ENCODE data around the gene CASP2.

DNA sequence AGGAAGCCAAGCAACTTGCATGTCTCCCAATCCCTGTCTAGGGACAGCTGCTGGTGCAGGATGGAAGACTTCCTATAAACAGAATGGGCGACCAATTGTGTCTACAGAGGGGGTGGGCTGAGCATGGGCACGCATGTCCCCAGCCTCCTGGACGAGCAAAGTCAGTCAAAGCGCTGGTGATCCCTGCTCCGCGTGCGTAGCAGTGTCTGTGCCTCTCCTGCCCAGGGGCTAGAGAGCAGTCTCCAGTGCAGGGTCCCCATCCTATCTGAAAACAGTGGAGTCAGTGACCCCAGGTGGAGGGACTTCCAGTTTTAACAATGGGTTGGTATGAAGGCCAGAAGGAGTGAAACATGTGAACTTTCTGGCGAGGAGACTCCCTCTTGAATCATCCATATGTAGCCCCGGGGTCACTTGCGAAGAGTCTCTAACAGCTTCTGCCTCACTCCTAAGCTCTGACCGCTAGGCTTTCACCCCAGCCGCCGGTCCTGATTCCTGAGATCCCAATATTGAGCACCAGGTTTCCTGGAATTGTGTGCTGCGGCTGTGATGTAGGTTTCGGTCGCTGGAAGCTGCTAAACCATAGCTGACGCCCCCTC lies 714 bp upstream of the CASP2 start:
- TF ChIP-seq, protein P1, sequence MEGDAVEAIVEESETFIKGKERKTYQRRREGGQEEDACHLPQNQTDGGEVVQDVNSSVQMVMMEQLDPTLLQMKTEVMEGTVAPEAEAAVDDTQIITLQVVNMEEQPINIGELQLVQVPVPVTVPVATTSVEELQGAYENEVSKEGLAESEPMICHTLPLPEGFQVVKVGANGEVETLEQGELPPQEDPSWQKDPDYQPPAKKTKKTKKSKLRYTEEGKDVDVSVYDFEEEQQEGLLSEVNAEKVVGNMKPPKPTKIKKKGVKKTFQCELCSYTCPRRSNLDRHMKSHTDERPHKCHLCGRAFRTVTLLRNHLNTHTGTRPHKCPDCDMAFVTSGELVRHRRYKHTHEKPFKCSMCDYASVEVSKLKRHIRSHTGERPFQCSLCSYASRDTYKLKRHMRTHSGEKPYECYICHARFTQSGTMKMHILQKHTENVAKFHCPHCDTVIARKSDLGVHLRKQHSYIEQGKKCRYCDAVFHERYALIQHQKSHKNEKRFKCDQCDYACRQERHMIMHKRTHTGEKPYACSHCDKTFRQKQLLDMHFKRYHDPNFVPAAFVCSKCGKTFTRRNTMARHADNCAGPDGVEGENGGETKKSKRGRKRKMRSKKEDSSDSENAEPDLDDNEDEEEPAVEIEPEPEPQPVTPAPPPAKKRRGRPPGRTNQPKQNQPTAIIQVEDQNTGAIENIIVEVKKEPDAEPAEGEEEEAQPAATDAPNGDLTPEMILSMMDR (conservative IDR thresholded peaks at IDR 0.05; ENCODE audit: low read length) = no peak
- no peak for TF ChIP-seq EZH2phosphoT487 (IDR thresholded peaks at IDR 0.05; ENCODE audit: borderline replicate concordance)
